DND-41 (cell line): ENCODE data around the gene HLA-DMB.
A peak's percentile ranks its signal among the peaks of the same experiment; 100 is the strongest.

Experiments used
- ATAC-seq: fragments of 200-7000 bp; cut with Tn5 transposase; 3 replicates; pipeline ENCODE4 v1.9.1; 2021; ENCODE audit warnings: low read depth; ENCODE audit not compliant: insufficient read depth
- DNase-seq: peaks from one replicate; pipeline ENCODE4 v3.0.0-alpha.2; 2020
- H2AFZ ChIP-seq: 2 replicates; pipeline ENCODE4 v1.6.0; 2012; ENCODE audit warnings: low read depth, low read length
- H3K27ac ChIP-seq: 2 replicates; pipeline ENCODE4 v1.5.1; 2012; ENCODE audit warnings: low read length, inconsistent platforms
- H3K27me3 ChIP-seq: fragments of 200-600 bp; sonication (generic); 2 replicates; pipeline ENCODE4 v1.6.0; 2012; ENCODE audit warnings: low read length, mild to moderate bottlenecking, inconsistent platforms; ENCODE audit not compliant: insufficient read depth, poor library complexity
- H3K36me3 ChIP-seq: 2 replicates; pipeline ENCODE4 v1.5.1; 2012; ENCODE audit warnings: low read length, inconsistent platforms; ENCODE audit not compliant: insufficient read depth
- H3K4me1 ChIP-seq: 2 replicates; pipeline ENCODE4 v1.5.1; 2012; ENCODE audit warnings: mild to moderate bottlenecking, low read length; ENCODE audit not compliant: insufficient read depth
- H3K4me2 ChIP-seq: 2 replicates; pipeline ENCODE4 v1.6.0; 2012; ENCODE audit warnings: mild to moderate bottlenecking, moderate library complexity, low read length, inconsistent platforms; ENCODE audit not compliant: insufficient read depth
- H3K4me3 ChIP-seq, 2 experiments: fragments of 200-600 bp in 1 of 2; shearing (Covaris generic) in 1 of 2; 2 replicates each; pipeline ENCODE4 v1.5.1; 2012 to 2016; ENCODE audit warnings: inconsistent platforms in 2 of 2, low read length in 2 of 2, mild to moderate bottlenecking in 2 of 2, low read depth in 1 of 2, moderate library complexity in 1 of 2
- H3K79me2 ChIP-seq: 2 replicates; pipeline ENCODE4 v1.6.0; 2012; ENCODE audit warnings: low read length, inconsistent platforms; ENCODE audit not compliant: insufficient read depth
- H3K9ac ChIP-seq: 2 replicates; pipeline ENCODE4 v1.6.0; 2012; ENCODE audit warnings: low read depth, mild to moderate bottlenecking, inconsistent platforms, low read length, moderate library complexity
- H3K9me3 ChIP-seq: 2 replicates; pipeline ENCODE4 v1.5.1; 2012; ENCODE audit warnings: low read length, moderate library complexity, mild to moderate bottlenecking, inconsistent platforms; ENCODE audit not compliant: insufficient read depth, severe bottlenecking
- H4K20me1 ChIP-seq: 2 replicates; pipeline ENCODE4 v1.6.0; 2012; ENCODE audit warnings: low read length; ENCODE audit not compliant: insufficient read depth
- EZH2 ChIP-seq: IDR thresholded peaks from 3 replicates; pipeline ENCODE4 v1.6.1; 2012; ENCODE audit warnings: borderline replicate concordance, low read depth, mild to moderate bottlenecking, moderate library complexity, low read length, inconsistent platforms; ENCODE audit not compliant: severe bottlenecking
- TF ChIP-seq, protein P1 (sequence below): IDR thresholded peaks from 2 replicates; pipeline ENCODE4 v1.5.1; 2012; ENCODE audit warnings: borderline replicate concordance, low read length, moderate library complexity, mild to moderate bottlenecking; ENCODE audit not compliant: poor library complexity, severe bottlenecking; ENCODE audit errors: extremely low read depth

HLA-DMB gene

DNA sequence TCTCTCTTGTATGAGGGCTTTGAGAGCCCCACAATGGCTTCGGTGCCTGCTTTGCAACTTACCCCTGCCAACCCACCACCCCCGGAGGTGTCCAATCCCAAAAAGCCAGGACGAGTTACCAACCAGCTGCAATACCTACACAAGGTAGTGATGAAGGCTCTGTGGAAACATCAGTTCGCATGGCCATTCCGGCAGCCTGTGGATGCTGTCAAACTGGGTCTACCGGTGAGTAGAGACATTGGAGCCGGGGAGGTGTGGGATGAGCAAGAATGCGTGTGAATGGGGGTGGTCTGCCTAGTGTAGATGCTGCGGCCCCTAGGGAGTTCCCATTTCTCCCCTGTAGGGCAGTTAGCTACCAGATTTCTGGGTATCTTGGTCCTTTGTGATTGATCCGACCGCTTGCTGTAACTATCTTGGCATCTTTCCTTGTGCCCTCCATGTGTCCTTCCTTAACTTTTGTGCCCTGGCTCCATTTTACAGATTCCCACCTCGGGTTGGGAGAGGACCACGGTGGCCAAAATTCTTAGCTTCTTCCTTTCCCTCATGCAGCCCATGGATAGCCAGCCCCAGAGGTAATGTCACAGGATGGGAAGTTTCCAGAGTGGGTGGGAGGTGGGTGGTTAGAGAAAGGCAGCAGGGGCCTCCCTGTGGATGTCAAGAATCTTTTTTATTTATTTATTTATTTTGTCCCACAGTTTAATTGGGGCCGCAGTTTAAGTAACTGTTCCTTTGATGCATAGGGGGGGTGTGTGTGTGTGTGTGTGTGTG, 33.9 kb upstream of the HLA-DMB start:
- Histone ChIP-seq H3K27ac (peak overlapping the region; percentile 53; the same call in 1 of the 2 replicates), H4K20me1 (peaks cover 74% of the 10 kb centered on the region)

DNA sequence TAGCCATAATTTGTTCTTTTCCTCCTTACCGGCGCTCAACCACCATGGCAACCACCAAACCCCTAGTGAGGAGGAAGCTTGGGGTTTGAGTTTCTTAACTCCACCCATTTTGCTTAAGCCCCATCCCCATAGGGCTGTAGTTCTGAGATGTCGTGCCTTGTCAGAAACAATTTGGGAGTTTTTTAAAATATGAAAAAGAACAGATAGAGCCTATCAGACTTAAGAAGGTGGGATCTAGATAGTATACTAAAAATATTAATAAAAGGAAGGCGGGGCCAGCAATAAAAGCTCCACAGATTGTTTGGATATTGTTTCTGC, 33.1 kb upstream of the HLA-DMB start:
- H3K27me3 ChIP-seq = no peaks in the 10 kb centered on the region

More for the DNA sequence above, 33.9 kb upstream of the HLA-DMB start:
- H3K4me2 ChIP-seq = peak overlapping the region; percentile 82
- no peaks in the 10 kb centered on the region for H3K27me3 ChIP-seq
- peaks cover 85% of the 10 kb centered on the region for H3K79me2 ChIP-seq
- DNase-seq (no peak), ATAC-seq (no peak)
- TF ChIP-seq EZH2 = no peak
- TF ChIP-seq, protein P1, sequence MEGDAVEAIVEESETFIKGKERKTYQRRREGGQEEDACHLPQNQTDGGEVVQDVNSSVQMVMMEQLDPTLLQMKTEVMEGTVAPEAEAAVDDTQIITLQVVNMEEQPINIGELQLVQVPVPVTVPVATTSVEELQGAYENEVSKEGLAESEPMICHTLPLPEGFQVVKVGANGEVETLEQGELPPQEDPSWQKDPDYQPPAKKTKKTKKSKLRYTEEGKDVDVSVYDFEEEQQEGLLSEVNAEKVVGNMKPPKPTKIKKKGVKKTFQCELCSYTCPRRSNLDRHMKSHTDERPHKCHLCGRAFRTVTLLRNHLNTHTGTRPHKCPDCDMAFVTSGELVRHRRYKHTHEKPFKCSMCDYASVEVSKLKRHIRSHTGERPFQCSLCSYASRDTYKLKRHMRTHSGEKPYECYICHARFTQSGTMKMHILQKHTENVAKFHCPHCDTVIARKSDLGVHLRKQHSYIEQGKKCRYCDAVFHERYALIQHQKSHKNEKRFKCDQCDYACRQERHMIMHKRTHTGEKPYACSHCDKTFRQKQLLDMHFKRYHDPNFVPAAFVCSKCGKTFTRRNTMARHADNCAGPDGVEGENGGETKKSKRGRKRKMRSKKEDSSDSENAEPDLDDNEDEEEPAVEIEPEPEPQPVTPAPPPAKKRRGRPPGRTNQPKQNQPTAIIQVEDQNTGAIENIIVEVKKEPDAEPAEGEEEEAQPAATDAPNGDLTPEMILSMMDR = no peak
- H3K36me3 ChIP-seq = peaks cover 83% of the 10 kb centered on the region
- no peaks in the 10 kb centered on the region for H3K9me3 ChIP-seq
- peak overlapping the region; percentile 46 to 84; a peak in 3 of 4 replicates for H3K4me3 ChIP-seq
- no peak overlapping the region for H2AFZ ChIP-seq
- H3K4me1 ChIP-seq = peaks cover 40% of the 10 kb centered on the region
- H3K9ac ChIP-seq = peak overlapping the region; percentile 88

DNA sequence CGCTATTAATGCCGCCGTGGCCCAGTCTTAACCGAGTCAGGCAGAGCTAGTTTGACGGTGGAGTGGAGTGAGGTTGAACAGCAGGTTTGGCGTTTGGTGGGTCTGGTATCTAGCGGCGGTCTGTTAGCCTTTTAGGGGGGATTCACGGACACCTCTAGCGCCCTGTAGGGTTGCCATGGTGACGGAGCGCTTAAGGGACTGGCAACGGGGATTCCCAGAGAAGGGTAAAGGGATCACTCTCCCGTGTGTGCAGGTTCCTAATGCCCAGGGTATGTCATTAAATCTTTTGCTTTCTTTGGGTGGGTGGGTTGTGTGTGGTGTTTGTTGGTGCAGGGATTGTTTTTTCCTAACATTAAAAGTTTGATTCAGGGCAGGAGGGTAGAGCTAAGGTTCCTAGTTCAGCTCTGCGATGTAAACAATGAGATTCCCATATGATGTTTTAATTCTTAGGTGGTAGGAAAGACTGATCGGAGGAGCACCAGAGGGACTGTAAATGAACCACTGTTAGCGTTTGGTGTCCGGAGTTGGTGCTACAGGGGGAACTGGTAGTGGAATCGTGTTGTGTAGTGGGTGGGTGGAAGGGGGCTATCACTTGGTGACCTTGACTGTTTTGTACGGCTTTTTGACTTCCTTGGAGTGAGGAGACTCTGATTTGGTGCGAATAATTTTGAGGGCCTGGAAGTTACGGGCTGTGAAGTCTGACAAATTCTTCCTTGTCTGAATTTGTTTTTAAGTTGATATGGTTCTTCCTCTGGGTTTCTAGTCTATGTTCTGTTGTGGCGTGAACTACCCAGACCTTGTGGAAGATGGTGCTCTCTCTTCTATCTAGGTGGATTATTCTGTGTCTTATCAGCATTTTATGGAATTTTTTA, 32.6 kb upstream of the HLA-DMB start:
- peak overlapping the region; percentile 46 to 84 for H3K4me3 ChIP-seq
- TF ChIP-seq, protein P1 = no peak
- TF ChIP-seq EZH2 = no peak
- H3K79me2 ChIP-seq = peaks cover 92% of the 10 kb centered on the region
- peak overlapping the region; percentile 88 for H3K9ac ChIP-seq
- H2AFZ ChIP-seq = no peak overlapping the region
- H3K27me3 ChIP-seq = no peaks in the 10 kb centered on the region
- peaks cover 62% of the 10 kb centered on the region for H4K20me1 ChIP-seq
- peaks cover 76% of the 10 kb centered on the region for H3K36me3 ChIP-seq
- H3K4me1 ChIP-seq = peaks cover 40% of the 10 kb centered on the region
- no peaks in the 10 kb centered on the region for H3K9me3 ChIP-seq
- DNase-seq (peak; percentile 48), ATAC-seq (no peak)
- H3K27ac ChIP-seq = peak overlapping the region; percentile 86
- H3K4me2 ChIP-seq = peak overlapping the region; percentile 82

More for the DNA sequence above, 33.1 kb upstream of the HLA-DMB start:
- Histone ChIP-seq H3K27ac (peak overlapping the region; percentile 86), H3K79me2 (peaks cover 92% of the 10 kb centered on the region), H3K36me3 (peaks cover 81% of the 10 kb centered on the region), H3K9ac (peak overlapping the region; percentile 88), H2AFZ (no peak overlapping the region), H3K4me2 (peak overlapping the region; percentile 82), H4K20me1 (peaks cover 67% of the 10 kb centered on the region), H3K4me3 (peak overlapping the region; percentile 46 to 84; a peak in 3 of 4 replicates), H3K4me1 (peaks cover 40% of the 10 kb centered on the region), H3K9me3 (no peaks in the 10 kb centered on the region)
- peak; percentile 47 for DNase-seq
- TF ChIP-seq, protein P1 = no peak
- no peak for TF ChIP-seq EZH2
- no peak for ATAC-seq
